Measurements from ENCODE around the gene TSR3. TPM values are rescaled to one million over a fixed set of nuclear protein-coding genes. Genes with fewer than 3 reads are reported as not detected.

TSR3 gene
- total and polyA plus RNA-seq, 2 of the 13 experiments (the other 11 are each of a cell fraction or from before 2014, with no cell fraction given): 24.2 to 51.0 TPM

GRCh38 chr16:1343428-1344242 is 8.0 kb downstream of the TSR3 start (continued):
- TF ChIP-seq HIC2 (CRISPR knock-in tag; IDR thresholded peaks at IDR 0.05; ENCODE audit: low read depth) (0 out of 2 replicates have a peak, but pooled peaks have one; percentile 38), SP4 (CRISPR knock-in tag; IDR thresholded peaks at IDR 0.05) (peak; percentile 72), HNF4G (IDR thresholded peaks at IDR 0.05; ENCODE audit: borderline replicate concordance, low read depth, low read length) (no peak), HNF4G (CRISPR knock-in tag; IDR thresholded peaks at IDR 0.05; ENCODE audit: borderline replicate concordance, low read depth) (0 out of 2 replicates have a peak, but pooled peaks have one; percentile 35), ZFP91 (CRISPR knock-in tag; IDR thresholded peaks at IDR 0.05; ENCODE audit: borderline replicate concordance) (0 out of 2 replicates have a peak, but pooled peaks have one; percentile 8), ZNF777 (CRISPR knock-in tag; IDR thresholded peaks at IDR 0.05) (peak; percentile 45; the same call in 1 of the 2 replicates), NRL (CRISPR knock-in tag; IDR thresholded peaks at IDR 0.05; ENCODE audit: borderline replicate concordance) (peak; percentile 38; the same call in 1 of the 2 replicates), ADNP (CRISPR knock-in tag; IDR thresholded peaks at IDR 0.05) (no peak), GFI1 (CRISPR knock-in tag; IDR thresholded peaks at IDR 0.05; ENCODE audit: borderline replicate concordance) (no peak), ONECUT2 (CRISPR knock-in tag; IDR thresholded peaks at IDR 0.05) (no peak), ELK4 (CRISPR knock-in tag; IDR thresholded peaks at IDR 0.05; ENCODE audit: borderline replicate concordance) (no peak), SRSF1 (optimal IDR thresholded peaks at IDR 0.05; ENCODE audit: low read depth, low read length) (peak; percentile 19), RXRA (CRISPR knock-in tag; IDR thresholded peaks at IDR 0.05) (0 out of 2 replicates have a peak, but pooled peaks have one; percentile 4), REL (CRISPR knock-in tag; conservative IDR thresholded peaks at IDR 0.05) (no peak), SKIL (CRISPR knock-in tag; IDR thresholded peaks at IDR 0.05; ENCODE audit: borderline replicate concordance) (no peak), ZNF292 (CRISPR knock-in tag; IDR thresholded peaks at IDR 0.05; ENCODE audit: borderline replicate concordance, low read depth) (0 out of 2 replicates have a peak, but pooled peaks have one; percentile 5), PRMT3 (CRISPR knock-in tag; IDR thresholded peaks at IDR 0.05; ENCODE audit: borderline replicate concordance, low read depth) (no peak), HINFP (CRISPR knock-in tag; IDR thresholded peaks at IDR 0.05; ENCODE audit: low read depth) (no peak), SMAD1 (CRISPR knock-in tag; IDR thresholded peaks at IDR 0.05; ENCODE audit: borderline replicate concordance, low read depth) (no peak)
